ENCODE measurements around the gene TDRD7.

DNA sequence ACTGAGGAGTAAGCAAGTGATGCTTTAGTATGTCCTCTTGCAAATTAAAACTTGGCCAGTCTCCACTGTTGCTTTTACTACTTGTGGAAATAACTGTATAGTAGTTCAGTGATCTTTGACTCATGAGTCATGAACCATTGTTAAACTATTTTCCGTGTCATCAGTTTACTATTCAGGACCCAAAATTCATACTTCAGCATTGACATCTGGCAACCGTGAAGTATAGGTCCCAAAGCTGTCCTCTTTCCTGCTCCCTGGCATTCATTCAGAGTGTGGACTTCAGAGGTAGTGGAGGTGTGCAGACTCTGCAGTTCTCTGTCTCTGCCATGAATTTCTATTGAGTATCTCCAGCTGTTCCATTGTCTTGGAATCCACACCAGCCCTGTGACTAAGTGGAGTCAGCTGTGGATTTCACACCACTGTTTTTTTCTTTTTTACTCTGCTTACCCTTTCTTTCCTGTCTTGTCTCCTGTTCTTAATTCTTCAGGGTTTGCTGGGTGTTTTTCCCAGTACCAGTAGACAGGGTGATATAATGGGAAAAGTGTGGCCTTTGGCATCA, 7.5 kb downstream of the TDRD7 start:
- TF ChIP-seq, protein P1, sequence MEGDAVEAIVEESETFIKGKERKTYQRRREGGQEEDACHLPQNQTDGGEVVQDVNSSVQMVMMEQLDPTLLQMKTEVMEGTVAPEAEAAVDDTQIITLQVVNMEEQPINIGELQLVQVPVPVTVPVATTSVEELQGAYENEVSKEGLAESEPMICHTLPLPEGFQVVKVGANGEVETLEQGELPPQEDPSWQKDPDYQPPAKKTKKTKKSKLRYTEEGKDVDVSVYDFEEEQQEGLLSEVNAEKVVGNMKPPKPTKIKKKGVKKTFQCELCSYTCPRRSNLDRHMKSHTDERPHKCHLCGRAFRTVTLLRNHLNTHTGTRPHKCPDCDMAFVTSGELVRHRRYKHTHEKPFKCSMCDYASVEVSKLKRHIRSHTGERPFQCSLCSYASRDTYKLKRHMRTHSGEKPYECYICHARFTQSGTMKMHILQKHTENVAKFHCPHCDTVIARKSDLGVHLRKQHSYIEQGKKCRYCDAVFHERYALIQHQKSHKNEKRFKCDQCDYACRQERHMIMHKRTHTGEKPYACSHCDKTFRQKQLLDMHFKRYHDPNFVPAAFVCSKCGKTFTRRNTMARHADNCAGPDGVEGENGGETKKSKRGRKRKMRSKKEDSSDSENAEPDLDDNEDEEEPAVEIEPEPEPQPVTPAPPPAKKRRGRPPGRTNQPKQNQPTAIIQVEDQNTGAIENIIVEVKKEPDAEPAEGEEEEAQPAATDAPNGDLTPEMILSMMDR (IDR thresholded peaks at IDR 0.05): no peak
- TF ChIP-seq POLR2AphosphoS5 (IDR thresholded peaks at IDR 0.05): no peak

Data from prostate gland (tissue), 2 donors.